ENCODE results near the gene PTPRD.

Gene PTPRD

DNA sequence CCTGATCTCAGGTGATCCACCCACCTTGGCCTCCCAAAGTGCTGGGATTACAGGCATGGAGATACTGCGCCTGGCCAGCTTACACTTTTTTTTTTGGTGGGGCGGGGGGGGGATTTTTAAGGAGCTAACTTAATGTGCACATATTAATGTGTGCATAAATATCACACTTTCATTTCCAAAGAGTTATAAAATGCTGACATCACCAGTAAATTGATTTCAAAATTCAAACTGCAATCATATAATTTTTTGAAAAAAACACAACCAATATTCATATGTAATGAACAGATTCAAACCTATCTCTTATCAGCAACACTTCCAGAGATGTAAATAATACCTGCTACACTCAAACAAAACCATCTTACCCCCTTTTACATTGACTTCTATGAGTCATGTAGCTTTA, 1806.7 kb downstream of the PTPRD start:
- Histone ChIP-seq H3K27ac (ENCODE audit: low read depth, low read length, severe bottlenecking) (no peak overlapping the region), H3K36me3 (ENCODE audit: control insufficient read depth, insufficient read depth, low read length) (peaks cover 10% of the 10 kb centered on the region), H3K4me3 (ENCODE audit: extremely low read depth, insufficient read depth, low read length, poor library complexity, severe bottlenecking) (no peak overlapping the region), H3K9me3 (ENCODE audit: control insufficient read depth, low read length) (no peaks in the 10 kb centered on the region), H3K4me1 (ENCODE audit: control insufficient read depth, insufficient read depth, low read length, poor library complexity, severe bottlenecking) (no peaks in the 10 kb centered on the region)
- WGBS, 2 experiments (ENCODE audit: insufficient coverage in 2 of 2) = no CpG with 5 or more reads among the region's 2 CpGs

DNA sequence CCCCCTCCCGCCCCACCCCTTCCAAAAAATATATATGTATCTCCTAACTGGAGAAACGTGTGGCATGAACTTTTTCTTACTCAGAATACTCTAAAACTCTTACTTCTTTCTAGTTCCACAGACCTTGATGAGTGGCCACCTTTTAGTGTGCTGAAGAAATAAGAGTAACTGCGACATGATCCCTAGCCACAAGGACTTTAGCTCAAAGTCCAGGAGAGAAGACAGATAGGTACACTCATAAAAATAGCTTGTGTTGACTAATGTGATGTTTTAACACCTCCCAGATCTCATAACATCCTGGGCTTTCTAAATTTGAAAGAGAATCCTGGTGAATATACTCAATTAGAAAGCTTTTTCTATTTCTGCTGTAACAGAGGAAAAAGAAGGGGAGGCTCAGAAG, 1808.2 kb downstream of the PTPRD start:
- Histone ChIP-seq H3K4me3 (ENCODE audit: extremely low read depth, insufficient read depth, low read length, poor library complexity, severe bottlenecking) (no peak overlapping the region), H3K36me3 (ENCODE audit: control insufficient read depth, insufficient read depth, low read length) (peaks cover 6% of the 10 kb centered on the region), H3K27ac (ENCODE audit: low read depth, low read length, severe bottlenecking) (no peak overlapping the region), H3K9me3 (ENCODE audit: control insufficient read depth, low read length) (no peaks in the 10 kb centered on the region), H3K4me1 (ENCODE audit: control insufficient read depth, insufficient read depth, low read length, poor library complexity, severe bottlenecking) (peaks cover 10% of the 10 kb centered on the region)
- 90% methylated on average over 2 of the region's 3 CpGs; no CpG with 5 or more reads in 1 of the 2 experiments for WGBS, 2 experiments (ENCODE audit: insufficient coverage in 2 of 2)

DNA sequence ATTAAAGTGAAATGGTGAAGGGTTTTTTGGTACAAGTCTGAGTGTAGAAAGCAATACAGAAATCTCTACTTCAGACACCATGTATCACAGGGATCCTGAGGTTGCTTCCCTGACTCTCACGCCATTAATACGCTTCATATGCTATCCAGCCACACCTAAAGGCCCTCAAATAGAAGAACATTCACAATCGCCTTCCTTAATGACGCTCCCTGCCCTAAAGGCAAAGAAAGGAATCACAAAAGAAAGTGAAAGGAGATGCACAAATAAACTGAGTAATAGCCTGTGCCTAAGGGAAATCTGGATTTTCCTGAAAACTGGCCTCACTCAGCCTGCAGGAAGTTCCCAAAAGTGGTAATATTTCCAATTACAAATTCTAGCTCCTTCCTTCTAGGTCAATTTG, 1810.6 kb downstream of the PTPRD start:
- peaks cover 6% of the 10 kb centered on the region for H3K36me3 ChIP-seq (ENCODE audit: control insufficient read depth, insufficient read depth, low read length)
- H3K4me3 ChIP-seq (ENCODE audit: extremely low read depth, insufficient read depth, low read length, poor library complexity, severe bottlenecking) = no peak overlapping the region
- 97 to 100% methylated on average over 2 to 4 of the region's 4 CpGs for WGBS, 2 experiments (ENCODE audit: insufficient coverage in 2 of 2)

DNA sequence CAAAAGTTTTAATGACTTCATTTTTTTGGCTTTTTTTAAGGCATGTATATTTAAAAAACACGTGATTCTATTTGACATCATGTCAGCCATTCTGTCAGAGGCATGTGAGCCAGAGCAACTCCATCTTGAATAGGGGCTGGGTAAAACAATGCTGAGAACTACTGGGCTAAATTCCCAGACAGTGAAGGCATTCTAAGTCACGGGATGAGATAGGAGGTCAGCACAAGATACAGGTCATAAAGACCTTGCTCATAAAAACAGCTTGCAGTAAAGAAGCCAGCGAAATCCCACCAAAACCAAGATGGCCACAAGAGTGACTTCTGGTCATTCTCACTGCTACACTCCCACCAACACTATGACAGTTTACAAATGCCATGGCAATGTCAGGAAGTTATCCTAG, 1812.6 kb downstream of the PTPRD start:
- H3K27ac ChIP-seq (ENCODE audit: low read depth, low read length, severe bottlenecking) = peak overlapping the region; percentile 73
- no peaks in the 10 kb centered on the region for H3K9me3 ChIP-seq (ENCODE audit: control insufficient read depth, low read length)
- no peak overlapping the region for H3K4me3 ChIP-seq (ENCODE audit: extremely low read depth, insufficient read depth, low read length, poor library complexity, severe bottlenecking)
- 81 to 86% methylated on average over 2 to 3 of the region's 3 CpGs for whole genome bisulfite sequencing, 2 experiments (ENCODE audit: insufficient coverage in 2 of 2)
- peaks cover 17% of the 10 kb centered on the region for H3K4me1 ChIP-seq (ENCODE audit: control insufficient read depth, insufficient read depth, low read length, poor library complexity, severe bottlenecking)
- H3K36me3 ChIP-seq (ENCODE audit: control insufficient read depth, insufficient read depth, low read length) = peaks cover 6% of the 10 kb centered on the region

More for the DNA sequence above, 1810.6 kb downstream of the PTPRD start:
- no peak overlapping the region for H3K27ac ChIP-seq (ENCODE audit: low read depth, low read length, severe bottlenecking)
- peaks cover 17% of the 10 kb centered on the region for H3K4me1 ChIP-seq (ENCODE audit: control insufficient read depth, insufficient read depth, low read length, poor library complexity, severe bottlenecking)
- H3K9me3 ChIP-seq (ENCODE audit: control insufficient read depth, low read length) = no peaks in the 10 kb centered on the region

DNA sequence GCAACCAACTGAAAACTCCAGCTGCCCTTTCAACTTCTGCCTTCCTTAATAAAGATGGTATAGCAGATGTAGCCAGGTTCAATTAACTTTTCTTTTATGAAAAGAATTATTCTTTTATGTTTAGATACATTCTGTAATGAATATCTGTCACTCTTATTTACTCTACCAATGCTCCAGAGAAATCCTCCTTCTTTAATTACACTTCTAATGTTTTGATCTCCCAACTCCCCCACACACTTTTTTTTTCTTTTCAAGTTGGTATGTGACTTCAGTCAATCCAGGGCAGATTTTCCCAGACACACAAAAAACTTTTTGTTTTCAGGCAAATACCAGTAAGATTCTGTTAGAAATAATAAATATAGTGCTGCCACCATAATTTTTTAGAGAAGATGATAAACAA, 1813.2 kb downstream of the PTPRD start:
- peaks cover 17% of the 10 kb centered on the region for H3K4me1 ChIP-seq (ENCODE audit: control insufficient read depth, insufficient read depth, low read length, poor library complexity, severe bottlenecking)
- peaks cover 6% of the 10 kb centered on the region for H3K36me3 ChIP-seq (ENCODE audit: control insufficient read depth, insufficient read depth, low read length)
- peak overlapping the region; percentile 73 for H3K27ac ChIP-seq (ENCODE audit: low read depth, low read length, severe bottlenecking)

DNA sequence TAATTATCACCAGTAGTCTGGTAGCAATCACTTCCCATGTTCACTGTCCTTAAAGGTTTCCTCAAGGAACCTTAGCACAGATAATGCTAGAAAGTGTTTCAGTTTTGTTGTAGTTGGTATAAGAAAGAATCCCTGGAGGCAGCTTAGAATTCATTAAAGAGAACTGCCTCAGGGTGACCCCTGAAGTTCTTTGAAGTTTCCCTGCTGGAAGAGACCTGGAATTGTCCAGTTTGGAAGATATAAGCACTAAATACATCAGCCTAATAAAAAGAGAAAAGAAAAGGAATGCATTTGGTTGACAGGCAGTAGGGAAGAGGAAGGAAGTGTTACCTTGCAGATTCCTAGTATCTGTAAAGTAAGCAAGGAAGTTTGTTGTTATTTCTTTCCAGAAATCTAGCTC, 1813.6 kb downstream of the PTPRD start:
- no peak overlapping the region for H3K4me3 ChIP-seq (ENCODE audit: extremely low read depth, insufficient read depth, low read length, poor library complexity, severe bottlenecking)
- H3K27ac ChIP-seq (ENCODE audit: low read depth, low read length, severe bottlenecking) = peak overlapping the region; percentile 73
- peaks cover 17% of the 10 kb centered on the region for H3K4me1 ChIP-seq (ENCODE audit: control insufficient read depth, insufficient read depth, low read length, poor library complexity, severe bottlenecking)
- no peaks in the 10 kb centered on the region for H3K9me3 ChIP-seq (ENCODE audit: control insufficient read depth, low read length)
- H3K36me3 ChIP-seq (ENCODE audit: control insufficient read depth, insufficient read depth, low read length) = peaks cover 6% of the 10 kb centered on the region

More for the DNA sequence above, 1813.2 kb downstream of the PTPRD start:
- no peaks in the 10 kb centered on the region for H3K9me3 ChIP-seq (ENCODE audit: control insufficient read depth, low read length)
- no peak overlapping the region for H3K4me3 ChIP-seq (ENCODE audit: extremely low read depth, insufficient read depth, low read length, poor library complexity, severe bottlenecking)

DNA sequence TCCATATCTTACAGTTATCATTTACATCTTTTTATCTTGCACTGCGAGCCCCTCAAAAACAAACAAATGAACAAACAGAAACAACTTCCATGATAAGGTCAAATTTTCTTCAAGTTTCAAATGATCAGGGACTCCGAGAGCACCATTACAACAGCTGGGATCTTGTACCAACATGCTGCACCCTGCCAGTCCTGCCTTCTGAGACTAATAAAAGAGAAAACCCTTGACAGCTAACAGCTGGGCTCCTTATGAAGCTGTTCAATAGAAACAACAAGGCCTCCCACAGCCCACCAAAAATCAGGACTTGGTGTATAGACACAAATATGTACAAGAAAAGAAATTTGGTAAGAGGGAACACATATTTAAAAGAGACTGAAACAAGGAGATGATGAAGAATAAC, 1828.0 kb downstream of the PTPRD start:
- Histone ChIP-seq H3K9me3 (ENCODE audit: control insufficient read depth, low read length) (no peaks in the 10 kb centered on the region), H3K36me3 (ENCODE audit: control insufficient read depth, insufficient read depth, low read length) (no peaks in the 10 kb centered on the region), H3K4me3 (ENCODE audit: extremely low read depth, insufficient read depth, low read length, poor library complexity, severe bottlenecking) (no peak overlapping the region), H3K4me1 (ENCODE audit: control insufficient read depth, insufficient read depth, low read length, poor library complexity, severe bottlenecking) (peaks cover 16% of the 10 kb centered on the region), H3K27ac (ENCODE audit: low read depth, low read length, severe bottlenecking) (peak overlapping the region; percentile 11)
- 84 to 90% methylated on average over 2 of the region's 2 CpGs for WGBS, 2 experiments (ENCODE audit: insufficient coverage in 2 of 2)

DNA sequence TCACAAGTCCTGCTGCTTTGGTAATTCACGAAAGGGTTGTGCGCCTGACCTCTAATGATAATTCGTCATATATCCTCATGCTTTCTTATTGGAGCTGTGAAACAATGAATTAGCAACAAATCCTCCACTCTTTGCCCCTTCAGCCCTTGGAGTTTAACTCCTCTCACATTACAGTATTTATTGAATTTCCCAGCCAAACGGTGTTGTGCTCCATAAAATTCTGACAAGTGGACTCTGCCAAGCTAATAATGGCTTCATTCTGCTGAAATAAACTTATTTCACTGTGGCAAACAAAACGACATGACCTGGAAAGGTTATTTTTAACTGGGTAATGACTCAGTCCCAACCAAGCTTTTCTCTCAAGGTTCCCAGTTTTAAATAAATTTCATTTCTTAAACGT, 1828.9 kb downstream of the PTPRD start:
- Histone ChIP-seq H3K9me3 (ENCODE audit: control insufficient read depth, low read length) (no peaks in the 10 kb centered on the region), H3K27ac (ENCODE audit: low read depth, low read length, severe bottlenecking) (no peak overlapping the region), H3K4me1 (ENCODE audit: control insufficient read depth, insufficient read depth, low read length, poor library complexity, severe bottlenecking) (peaks cover 16% of the 10 kb centered on the region), H3K36me3 (ENCODE audit: control insufficient read depth, insufficient read depth, low read length) (no peaks in the 10 kb centered on the region), H3K4me3 (ENCODE audit: extremely low read depth, insufficient read depth, low read length, poor library complexity, severe bottlenecking) (no peak overlapping the region)
- WGBS, 2 experiments (ENCODE audit: insufficient coverage in 2 of 2) = 90 to 92% methylated on average over 4 to 6 of the region's 6 CpGs

DNA sequence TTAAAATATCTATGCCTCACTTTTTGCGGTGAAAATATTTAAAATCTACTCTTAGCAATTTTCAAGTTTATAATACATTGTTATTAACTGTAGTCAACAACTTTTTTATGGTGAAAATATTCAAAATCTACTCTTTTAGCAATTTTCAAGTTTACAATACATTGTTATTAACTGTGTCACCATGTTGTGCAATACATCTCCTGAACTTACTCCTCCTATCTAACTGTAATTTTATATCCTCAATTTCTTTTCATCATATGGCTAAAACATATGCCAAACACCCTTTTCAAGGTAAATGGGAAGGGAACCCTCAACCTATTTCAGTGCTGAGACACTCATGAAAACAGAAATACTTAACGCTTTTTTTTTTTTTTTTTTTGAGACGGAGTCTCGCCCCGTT, 1830.6 kb downstream of the PTPRD start:
- H3K36me3 ChIP-seq (ENCODE audit: control insufficient read depth, insufficient read depth, low read length) = no peaks in the 10 kb centered on the region
- no peak overlapping the region for H3K4me3 ChIP-seq (ENCODE audit: extremely low read depth, insufficient read depth, low read length, poor library complexity, severe bottlenecking)
- H3K27ac ChIP-seq (ENCODE audit: low read depth, low read length, severe bottlenecking) = no peak overlapping the region
- H3K4me1 ChIP-seq (ENCODE audit: control insufficient read depth, insufficient read depth, low read length, poor library complexity, severe bottlenecking) = peaks cover 21% of the 10 kb centered on the region
- WGBS, 2 experiments (ENCODE audit: insufficient coverage in 2 of 2) = 94% methylated on average over 3 of the region's 5 CpGs; no CpG with 5 or more reads in 1 of the 2 experiments
- H3K9me3 ChIP-seq (ENCODE audit: control insufficient read depth, low read length) = no peaks in the 10 kb centered on the region

DNA sequence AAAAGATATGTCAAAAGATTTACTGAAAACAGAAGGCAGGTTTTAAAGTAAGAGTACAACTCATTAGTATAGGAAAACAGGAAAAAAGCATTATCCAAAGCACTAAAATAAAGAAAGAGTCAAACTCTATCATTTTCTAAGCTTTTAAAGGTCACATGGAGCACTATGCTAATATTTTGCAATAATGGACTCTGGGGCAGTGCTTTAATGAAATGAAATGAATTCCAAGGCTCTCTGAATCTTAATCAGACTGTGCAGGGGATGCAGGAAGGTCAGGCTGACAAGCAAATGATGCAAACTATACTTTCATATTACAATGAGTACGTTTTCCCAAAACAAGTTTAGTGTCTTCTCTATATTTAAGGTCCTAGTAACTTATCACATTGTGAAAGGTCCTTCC, 1831.3 kb downstream of the PTPRD start:
- 80% methylated on average over 1 of the region's 1 CpG; no CpG with 5 or more reads in 1 of the 2 experiments for WGBS, 2 experiments (ENCODE audit: insufficient coverage in 2 of 2)
- H3K4me1 ChIP-seq (ENCODE audit: control insufficient read depth, insufficient read depth, low read length, poor library complexity, severe bottlenecking) = peaks cover 21% of the 10 kb centered on the region
- H3K36me3 ChIP-seq (ENCODE audit: control insufficient read depth, insufficient read depth, low read length) = no peaks in the 10 kb centered on the region
- peak overlapping the region; percentile 46 for H3K27ac ChIP-seq (ENCODE audit: low read depth, low read length, severe bottlenecking)
- no peak overlapping the region for H3K4me3 ChIP-seq (ENCODE audit: extremely low read depth, insufficient read depth, low read length, poor library complexity, severe bottlenecking)
- H3K9me3 ChIP-seq (ENCODE audit: control insufficient read depth, low read length) = no peaks in the 10 kb centered on the region

DNA sequence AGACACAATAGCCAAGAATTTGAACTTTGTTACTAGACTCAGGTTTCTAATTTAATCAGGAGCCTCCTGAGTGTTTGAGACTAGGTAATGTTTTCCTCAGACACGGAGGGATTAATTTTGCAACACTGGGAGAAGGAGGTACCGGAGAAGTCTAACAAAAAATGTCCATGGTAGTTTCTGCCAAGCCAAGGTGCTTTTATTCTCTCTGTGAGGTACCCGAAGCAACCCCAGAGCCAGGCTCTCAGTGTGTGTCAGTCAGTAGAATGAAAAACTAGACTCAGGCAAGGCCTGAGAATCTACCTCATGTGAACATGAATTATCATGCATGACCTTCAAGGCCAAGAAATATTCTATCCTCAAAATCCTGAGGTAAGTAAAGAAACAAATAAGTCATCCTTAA, 1832.4 kb downstream of the PTPRD start:
- H3K27ac ChIP-seq (ENCODE audit: low read depth, low read length, severe bottlenecking) = peak overlapping the region; percentile 17
- no peaks in the 10 kb centered on the region for H3K36me3 ChIP-seq (ENCODE audit: control insufficient read depth, insufficient read depth, low read length)
- peaks cover 17% of the 10 kb centered on the region for H3K4me1 ChIP-seq (ENCODE audit: control insufficient read depth, insufficient read depth, low read length, poor library complexity, severe bottlenecking)
- H3K4me3 ChIP-seq (ENCODE audit: extremely low read depth, insufficient read depth, low read length, poor library complexity, severe bottlenecking) = no peak overlapping the region
- H3K9me3 ChIP-seq (ENCODE audit: control insufficient read depth, low read length) = no peaks in the 10 kb centered on the region
- WGBS, 2 experiments (ENCODE audit: insufficient coverage in 2 of 2) = 83 to 94% methylated on average over 2 to 3 of the region's 3 CpGs

Data from mesodermal cell (in vitro differentiated cells).